ENCODE measurements around the gene AVPR1A. TPM values are rescaled to one million over a fixed set of nuclear protein-coding genes. Genes with fewer than 3 reads are reported as not detected.
A peak's percentile ranks its signal among the peaks of the same experiment; 100 is the strongest.

AVPR1A gene
- total RNA-seq (2022) (not detected in 2 replicates), Bru-seq, nascent RNA (not detected), BruChase-seq, experiment 1, labeled RNA remaining after a 2-hour chase (percentile 9 among the genes with signal in this experiment), BruChase-seq, experiment 2, labeled RNA remaining after a 6-hour chase (percentile 14 among the genes with signal in this experiment)
- long read RNA-seq: 0 reads

DNA sequence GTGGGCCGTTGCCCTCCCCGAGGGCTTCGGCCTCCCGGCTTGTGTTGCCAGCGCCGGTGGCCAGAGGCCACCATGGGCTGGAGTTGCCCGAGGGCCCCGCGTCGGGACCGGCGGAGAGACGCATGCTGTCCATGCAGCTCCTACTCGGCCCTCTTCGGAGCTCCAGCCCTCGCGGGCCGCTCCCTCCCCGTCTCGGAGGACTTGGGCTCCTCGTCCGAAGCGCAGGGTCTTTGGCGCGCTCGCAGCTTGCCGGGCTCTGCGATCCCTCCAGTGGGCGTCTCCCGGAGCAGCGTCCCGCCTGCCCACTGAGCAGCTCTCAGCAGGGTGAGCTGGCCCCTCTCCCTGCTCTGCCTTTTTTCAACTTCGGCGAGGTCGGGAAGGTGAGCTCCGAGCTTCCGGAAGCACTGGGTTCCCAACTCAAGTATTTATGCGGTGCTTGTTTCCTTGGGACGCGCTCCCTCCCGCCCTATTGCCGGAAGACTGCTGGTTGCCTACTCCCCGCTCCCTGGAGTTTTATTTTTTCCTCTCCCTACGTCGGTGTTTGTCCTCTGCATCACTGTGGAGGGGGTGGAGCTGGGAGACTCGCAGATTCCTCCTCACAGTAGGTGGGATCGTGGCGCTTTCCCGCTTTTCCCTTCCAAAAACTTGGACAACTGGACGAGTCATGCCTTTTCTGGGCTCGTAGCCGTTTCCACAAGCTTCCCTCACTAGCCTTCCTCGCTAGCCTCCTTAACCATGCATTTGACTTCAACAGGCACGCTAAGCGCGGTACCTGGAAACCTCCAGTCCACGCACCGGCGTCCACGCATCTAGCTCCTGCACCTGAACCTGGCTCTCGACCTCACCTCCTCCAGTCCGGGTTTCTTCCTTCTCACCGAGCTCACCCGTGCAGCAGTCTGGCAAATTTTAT is at the start of gene AVPR1A:
TSS of gene AVPR1A (minus strand) at position 489 of the 910 bp plus-strand sequence. CDS start at position 124, 365 bp downstream.
- H3K4me1 ChIP-seq: no peaks in the 10 kb centered on the region
- CTCF ChIA-PET: interaction anchor here (1.2 kb wide), 2 partner anchors 125 to 165 kb away, joined by 4 to 10 read pairs; no protein-coding TSS in a partner anchor
- intact Hi-C loops (cut with micrococcal nuclease; ENCODE audit: unreplicated experiment): loop anchor here (5.0 kb wide), 1 partner anchor 49 kb away; no protein-coding TSS in a partner anchor
- DNase-seq: no peak
- POLR2A ChIA-PET: no interaction called here
- peaks cover 14% of the 10 kb centered on the region for H3K9me3 Mint-ChIP-seq (ENCODE audit: unreplicated experiment)
- peaks cover 3% of the 10 kb centered on the region for H3K9me3 ChIP-seq
- H3K36me3 ChIP-seq (ENCODE audit: control insufficient read depth, insufficient read depth, low read length): no peaks in the 10 kb centered on the region
- no peak within 1 kb of the TSS for H3K4me3 ChIP-seq (ENCODE audit: low read depth, low read length)
- peaks cover 4% of the 10 kb centered on the region for H3K36me3 Mint-ChIP-seq (ENCODE audit: insufficient read depth, unreplicated experiment)
- no peaks in the 10 kb centered on the region for H3K27me3 ChIP-seq (replicated peaks; ENCODE audit: control insufficient read depth, insufficient read depth, low read length)
- H3K27me3 Mint-ChIP-seq (ENCODE audit: insufficient read depth, unreplicated experiment): no peaks in the 10 kb centered on the region
- H3K4me3 Mint-ChIP-seq (ENCODE audit: unreplicated experiment): no peak within 1 kb of the TSS
- TF ChIP-seq, protein P1, sequence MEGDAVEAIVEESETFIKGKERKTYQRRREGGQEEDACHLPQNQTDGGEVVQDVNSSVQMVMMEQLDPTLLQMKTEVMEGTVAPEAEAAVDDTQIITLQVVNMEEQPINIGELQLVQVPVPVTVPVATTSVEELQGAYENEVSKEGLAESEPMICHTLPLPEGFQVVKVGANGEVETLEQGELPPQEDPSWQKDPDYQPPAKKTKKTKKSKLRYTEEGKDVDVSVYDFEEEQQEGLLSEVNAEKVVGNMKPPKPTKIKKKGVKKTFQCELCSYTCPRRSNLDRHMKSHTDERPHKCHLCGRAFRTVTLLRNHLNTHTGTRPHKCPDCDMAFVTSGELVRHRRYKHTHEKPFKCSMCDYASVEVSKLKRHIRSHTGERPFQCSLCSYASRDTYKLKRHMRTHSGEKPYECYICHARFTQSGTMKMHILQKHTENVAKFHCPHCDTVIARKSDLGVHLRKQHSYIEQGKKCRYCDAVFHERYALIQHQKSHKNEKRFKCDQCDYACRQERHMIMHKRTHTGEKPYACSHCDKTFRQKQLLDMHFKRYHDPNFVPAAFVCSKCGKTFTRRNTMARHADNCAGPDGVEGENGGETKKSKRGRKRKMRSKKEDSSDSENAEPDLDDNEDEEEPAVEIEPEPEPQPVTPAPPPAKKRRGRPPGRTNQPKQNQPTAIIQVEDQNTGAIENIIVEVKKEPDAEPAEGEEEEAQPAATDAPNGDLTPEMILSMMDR (IDR thresholded peaks at IDR 0.05; ENCODE audit: insufficient read depth in 1 of 2, low read depth in 1 of 2, low read length in 1 of 2, severe bottlenecking in 1 of 2, unreplicated experiment in 1 of 2): no peak
- no TSS peak for BruUV-seq (replicated peaks)
- no peaks in the 10 kb centered on the region for H3K4me1 Mint-ChIP-seq (ENCODE audit: low read depth, unreplicated experiment)
- H3K27ac Mint-ChIP-seq (ENCODE audit: unreplicated experiment): no peak within 1 kb of the TSS

GRCh38 chr12:63196168-63196567 is 45.2 kb upstream of the AVPR1A start:
- Mint-ChIP-seq H3K4me3 (ENCODE audit: unreplicated experiment) (peak overlapping the region; percentile 16), H3K27me3 (ENCODE audit: insufficient read depth, unreplicated experiment) (no peaks in the 10 kb centered on the region), H3K36me3 (ENCODE audit: insufficient read depth, unreplicated experiment) (peaks cover 6% of the 10 kb centered on the region), H3K9me3 (ENCODE audit: unreplicated experiment) (peaks cover 49% of the 10 kb centered on the region), H3K27ac (ENCODE audit: unreplicated experiment) (peak overlapping the region; percentile 46), H3K4me1 (ENCODE audit: low read depth, unreplicated experiment) (peaks cover 30% of the 10 kb centered on the region)
- intact Hi-C loops (cut with micrococcal nuclease; ENCODE audit: unreplicated experiment): loop anchor here (1.0 kb wide), 1 partner anchor 11 kb away; no protein-coding TSS in a partner anchor
- Histone ChIP-seq H3K4me1 (peaks cover 42% of the 10 kb centered on the region), H3K36me3 (ENCODE audit: control insufficient read depth, insufficient read depth, low read length) (no peaks in the 10 kb centered on the region), H3K9me3 (peaks cover 12% of the 10 kb centered on the region; the same call in 1 of the 2 replicates), H3K27me3 (replicated peaks; ENCODE audit: control insufficient read depth, insufficient read depth, low read length) (no peaks in the 10 kb centered on the region), H3K4me3 (ENCODE audit: low read depth, low read length) (no peak overlapping the region)
- no TSS peak for BruUV-seq (replicated peaks)
- peak; percentile 56 to 79 for DNase-seq
- TF ChIP-seq, protein P1 (IDR thresholded peaks at IDR 0.05; ENCODE audit: insufficient read depth in 1 of 2, low read depth in 1 of 2, low read length in 1 of 2, severe bottlenecking in 1 of 2, unreplicated experiment in 1 of 2): no peak
- POLR2A ChIA-PET: no interaction called here
- CTCF ChIA-PET: no interaction called here

DNA sequence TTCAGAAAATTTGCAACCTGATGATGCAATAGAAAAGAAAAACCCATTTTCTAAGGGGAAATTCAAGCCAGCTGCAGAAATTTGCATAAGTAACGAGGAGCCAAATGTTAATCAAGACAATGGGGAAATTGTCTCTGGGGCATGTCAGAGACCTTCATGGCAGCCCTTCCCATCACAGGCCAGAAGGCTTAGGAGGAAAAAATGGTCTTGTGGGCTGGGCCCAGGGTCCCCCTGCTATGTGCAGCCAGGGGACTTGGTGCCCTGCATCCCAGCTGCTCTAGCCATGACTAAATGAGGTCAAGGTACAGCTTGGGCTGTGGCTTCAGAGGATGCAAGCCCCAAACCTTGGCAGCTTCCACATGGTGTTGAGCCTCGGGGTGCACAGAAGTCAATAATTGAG is 28.2 kb upstream of the AVPR1A start:
- DNase-seq: no peak
- H3K36me3 ChIP-seq (ENCODE audit: control insufficient read depth, insufficient read depth, low read length): no peaks in the 10 kb centered on the region
- no peaks in the 10 kb centered on the region for H3K4me1 ChIP-seq
- H3K4me3 ChIP-seq (ENCODE audit: low read depth, low read length): no peak overlapping the region
- ChIA-PET CTCF (no interaction called here), POLR2A (no interaction called here)
- no peaks in the 10 kb centered on the region for H3K27me3 Mint-ChIP-seq (ENCODE audit: insufficient read depth, unreplicated experiment)
- no peaks in the 10 kb centered on the region for H3K4me1 Mint-ChIP-seq (ENCODE audit: low read depth, unreplicated experiment)
- TF ChIP-seq, protein P1 (IDR thresholded peaks at IDR 0.05; ENCODE audit: insufficient read depth in 1 of 2, low read depth in 1 of 2, low read length in 1 of 2, severe bottlenecking in 1 of 2, unreplicated experiment in 1 of 2): no peak
- H3K27me3 ChIP-seq (replicated peaks; ENCODE audit: control insufficient read depth, insufficient read depth, low read length): no peaks in the 10 kb centered on the region
- peaks cover 15% of the 10 kb centered on the region for H3K9me3 ChIP-seq
- H3K27ac Mint-ChIP-seq (ENCODE audit: unreplicated experiment): no peak overlapping the region
- H3K9me3 Mint-ChIP-seq (ENCODE audit: unreplicated experiment): peaks cover 37% of the 10 kb centered on the region
- intact Hi-C loops (cut with micrococcal nuclease; ENCODE audit: unreplicated experiment): no loop called here
- H3K4me3 Mint-ChIP-seq (ENCODE audit: unreplicated experiment): no peak overlapping the region
- H3K36me3 Mint-ChIP-seq (ENCODE audit: insufficient read depth, unreplicated experiment): peaks cover 8% of the 10 kb centered on the region
- no TSS peak for BruUV-seq (replicated peaks)
